Thoracic aorta (tissue), 2 donors: Measurements from ENCODE around the gene GIMAP4. TPM values are rescaled to one million over a fixed set of nuclear protein-coding genes. Genes with fewer than 3 reads are reported as not detected.
A peak's percentile ranks its signal among the peaks of the same experiment; 100 is the strongest.
"Not testable (repeated sequence)": the region's sequence is repeated elsewhere in the genome, so short reads cannot be mapped to it uniquely, and the experiment has no call there.

Source experiments
- ATAC-seq: fragments of 150-250 bp; one replicate; pipeline ENCODE4 v1.8.0; 2017; ENCODE audit warnings: low read depth; ENCODE audit not compliant: insufficient number of reproducible peaks, low FRiP score
- DNase-seq: peaks from one replicate; pipeline ENCODE4 v3.0.0-alpha.2; 2020; ENCODE audit warnings: low spot score
- H3K27ac ChIP-seq, 2 donors: fragments of 200-600 bp; sonication (generic); 1 replicate in 1 of 2; 2 replicates in 1 of 2; pipeline ENCODE4 v1.5.1; 2016; ENCODE audit warnings: mild to moderate bottlenecking in 2 of 2, moderate library complexity in 2 of 2
- H3K27me3 ChIP-seq: fragments of 200-600 bp; sonication (generic); replicated peaks from 2 replicates; pipeline ENCODE4 v1.6.0; 2016; ENCODE audit warnings: mild to moderate bottlenecking; ENCODE audit not compliant: insufficient read depth
- H3K36me3 ChIP-seq: fragments of 200-600 bp; sonication (generic); one replicate; pipeline ENCODE4 v1.5.1; 2016
- H3K4me1 ChIP-seq, 2 donors: fragments of 200-600 bp; sonication (generic); 1 replicate in 1 of 2; 2 replicates in 1 of 2; pipeline versions ENCODE4 v1.5.1 to v1.6.0; 2016; ENCODE audit warnings: low read depth in 2 of 2, mild to moderate bottlenecking in 1 of 2; ENCODE audit not compliant: control insufficient read depth in 1 of 2
- H3K4me3 ChIP-seq: fragments of 200-600 bp; sonication (generic); 2 replicates; pipeline ENCODE4 v1.5.1; 2016; ENCODE audit warnings: mild to moderate bottlenecking
- H3K9me3 ChIP-seq: fragments of 200-600 bp; sonication (generic); 2 replicates; pipeline ENCODE4 v1.5.1; 2016
- total RNA-seq, 2 donors: library from RNA; depleted of rRNA; stranded (reverse); fragments of >200 nt; gene quantifications; one replicate each; pipeline versions ENCODE4 v1.1.0 to v1.2.3, GENCODE V29; 2016
- TF ChIP-seq, protein P1 (sequence below): fragments of 200-600 bp; sonication (generic); IDR thresholded peaks from one replicate; pipeline ENCODE4 v1.5.1; 2019; ENCODE audit warnings: antibody characterized with exemption

Gene GIMAP4
- total RNA-seq = 10 to 100 TPM; 12.3 to 29.3 TPM

GRCh38 chr7:150567169-150567568 is at the start of gene GIMAP4:
Gene GIMAP4 (plus strand): TSS chr7:150567390. CDS start chr7:150569902, 2,512 bp downstream.
- Histone ChIP-seq H3K27me3 (no peaks in the 10 kb centered on the region), H3K36me3 (no peaks in the 10 kb centered on the region), H3K4me1 (peaks cover 0 to 4% of the 10 kb centered on the region in 2 donors), H3K4me3 (peak within 1 kb of the TSS; percentile 69), H3K9me3 (no peaks in the 10 kb centered on the region), H3K27ac (peak within 1 kb of the TSS in 1 of 2 donors; percentile 24)
- DNase-seq = no peak
- no peak for ATAC-seq
- TF ChIP-seq, protein P1, sequence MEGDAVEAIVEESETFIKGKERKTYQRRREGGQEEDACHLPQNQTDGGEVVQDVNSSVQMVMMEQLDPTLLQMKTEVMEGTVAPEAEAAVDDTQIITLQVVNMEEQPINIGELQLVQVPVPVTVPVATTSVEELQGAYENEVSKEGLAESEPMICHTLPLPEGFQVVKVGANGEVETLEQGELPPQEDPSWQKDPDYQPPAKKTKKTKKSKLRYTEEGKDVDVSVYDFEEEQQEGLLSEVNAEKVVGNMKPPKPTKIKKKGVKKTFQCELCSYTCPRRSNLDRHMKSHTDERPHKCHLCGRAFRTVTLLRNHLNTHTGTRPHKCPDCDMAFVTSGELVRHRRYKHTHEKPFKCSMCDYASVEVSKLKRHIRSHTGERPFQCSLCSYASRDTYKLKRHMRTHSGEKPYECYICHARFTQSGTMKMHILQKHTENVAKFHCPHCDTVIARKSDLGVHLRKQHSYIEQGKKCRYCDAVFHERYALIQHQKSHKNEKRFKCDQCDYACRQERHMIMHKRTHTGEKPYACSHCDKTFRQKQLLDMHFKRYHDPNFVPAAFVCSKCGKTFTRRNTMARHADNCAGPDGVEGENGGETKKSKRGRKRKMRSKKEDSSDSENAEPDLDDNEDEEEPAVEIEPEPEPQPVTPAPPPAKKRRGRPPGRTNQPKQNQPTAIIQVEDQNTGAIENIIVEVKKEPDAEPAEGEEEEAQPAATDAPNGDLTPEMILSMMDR = no peak

GRCh38 chr7:150519310-150519709 is 47.9 kb upstream of the GIMAP4 start:
- ATAC-seq = no peak
- H3K27me3 ChIP-seq = no peaks in the 10 kb centered on the region
- peak overlapping the region; percentile 42 for H3K4me3 ChIP-seq
- no peaks in the 10 kb centered on the region for H3K4me1 ChIP-seq
- H3K9me3 ChIP-seq = no peaks in the 10 kb centered on the region
- no peak for DNase-seq
- TF ChIP-seq, protein P1 = no peak
- H3K27ac ChIP-seq = peak overlapping the region in 1 of 2 donors; percentile 8
- no peaks in the 10 kb centered on the region for H3K36me3 ChIP-seq

DNA sequence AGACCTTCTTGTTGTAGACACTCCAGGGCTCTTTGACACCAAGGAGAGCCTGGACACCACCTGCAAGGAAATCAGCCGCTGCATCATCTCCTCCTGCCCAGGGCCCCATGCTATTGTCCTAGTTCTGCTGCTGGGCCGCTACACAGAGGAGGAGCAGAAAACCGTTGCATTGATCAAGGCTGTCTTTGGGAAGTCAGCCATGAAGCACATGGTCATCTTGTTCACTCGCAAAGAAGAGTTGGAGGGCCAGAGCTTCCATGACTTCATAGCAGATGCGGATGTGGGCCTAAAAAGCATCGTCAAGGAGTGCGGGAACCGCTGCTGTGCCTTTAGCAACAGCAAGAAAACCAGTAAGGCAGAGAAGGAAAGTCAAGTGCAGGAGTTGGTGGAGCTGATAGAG is 47.0 kb upstream of the GIMAP4 start:
- ATAC-seq (no peak), DNase-seq (no peak)
- H3K27ac ChIP-seq = peak overlapping the region in 1 of 2 donors; percentile 8

DNA sequence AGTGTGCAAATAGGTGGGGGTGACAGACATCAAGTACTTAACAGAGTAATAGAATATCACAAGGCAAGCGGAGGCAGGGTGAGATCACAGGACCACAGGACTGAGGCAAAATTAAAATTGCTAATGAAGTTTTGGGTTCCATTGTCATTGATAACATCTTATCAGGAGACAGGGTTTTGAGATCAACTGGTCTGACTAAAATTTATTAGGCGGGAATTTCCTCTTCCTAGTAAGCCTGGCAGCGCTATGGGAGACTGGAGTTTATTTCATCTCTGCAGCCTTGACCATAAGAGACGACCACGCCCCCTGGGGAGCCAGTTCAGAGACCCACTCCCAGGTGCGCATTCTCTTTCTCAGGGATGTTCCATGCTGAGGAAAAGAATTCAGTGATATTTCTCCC is 44.3 kb upstream of the GIMAP4 start:
- DNase-seq, H3K9me3 ChIP-seq, H3K4me3 ChIP-seq, H3K27ac ChIP-seq, ATAC-seq, H3K27me3 ChIP-seq, H3K36me3 ChIP-seq, H3K4me1 ChIP-seq: not testable (repeated sequence)

More for the DNA sequence above, 47.0 kb upstream of the GIMAP4 start:
- TF ChIP-seq, protein P1 = no peak
- H3K4me1 ChIP-seq = no peaks in the 10 kb centered on the region
- no peaks in the 10 kb centered on the region for H3K9me3 ChIP-seq
- peak overlapping the region; percentile 17 for H3K4me3 ChIP-seq
- no peaks in the 10 kb centered on the region for H3K27me3 ChIP-seq
- no peaks in the 10 kb centered on the region for H3K36me3 ChIP-seq

DNA sequence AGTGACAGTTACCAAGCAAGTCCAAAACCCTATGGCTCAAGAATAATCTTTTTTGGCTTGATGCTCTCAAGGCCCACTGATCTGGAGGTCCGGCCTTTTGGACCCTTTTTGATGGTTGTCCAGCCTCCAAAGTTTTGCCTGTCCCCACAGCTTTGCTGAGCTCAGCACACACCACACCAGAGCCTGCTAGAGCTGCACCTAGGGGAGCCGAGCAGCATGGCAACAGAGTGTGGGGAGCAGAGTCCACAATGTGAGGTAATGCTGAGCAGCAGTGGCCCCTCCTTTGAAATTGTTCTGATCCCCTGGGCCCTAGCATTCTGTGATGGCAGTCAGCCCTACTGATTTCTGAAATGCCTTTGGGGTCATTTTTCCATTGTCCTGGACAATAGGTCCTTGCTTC is 43.2 kb upstream of the GIMAP4 start:
- no peaks in the 10 kb centered on the region for H3K36me3 ChIP-seq
- H3K27ac ChIP-seq = no peak overlapping the region
- ATAC-seq (no peak), DNase-seq (no peak)
- H3K27me3 ChIP-seq = no peaks in the 10 kb centered on the region
- TF ChIP-seq, protein P1 = no peak
- no peaks in the 10 kb centered on the region for H3K4me1 ChIP-seq
- no peak overlapping the region for H3K4me3 ChIP-seq
- no peaks in the 10 kb centered on the region for H3K9me3 ChIP-seq

DNA sequence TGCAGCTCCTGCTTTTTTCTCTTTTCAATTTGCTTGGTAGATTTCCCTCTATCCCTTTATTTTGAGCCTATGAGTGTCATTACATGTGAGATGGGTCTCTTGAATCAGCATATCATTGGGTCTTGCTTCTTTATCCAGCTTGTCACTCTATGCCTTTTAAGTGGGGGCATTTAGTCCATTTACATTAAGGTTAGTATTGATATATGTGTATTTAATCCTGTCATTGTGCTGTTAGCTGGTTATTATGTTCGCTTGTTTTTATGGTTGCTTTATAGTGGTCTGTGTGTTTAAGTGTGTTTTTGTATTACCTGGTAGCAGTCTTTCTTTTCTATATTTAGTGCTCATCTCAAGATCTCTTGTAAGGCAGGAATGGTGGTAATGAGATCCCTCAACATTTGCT is 35.5 kb upstream of the GIMAP4 start:
- Histone ChIP-seq H3K36me3 (no peaks in the 10 kb centered on the region), H3K9me3 (peaks cover 2% of the 10 kb centered on the region), H3K4me1 (no peaks in the 10 kb centered on the region), H3K4me3 (no peak overlapping the region), H3K27me3 (no peaks in the 10 kb centered on the region), H3K27ac (no peak overlapping the region)
- no peak for ATAC-seq
- no peak for DNase-seq
- TF ChIP-seq, protein P1 = no peak
